Lung (tissue), 16 donors: ENCODE data around the gene AAGAB. TPM values are rescaled to one million over a fixed set of nuclear protein-coding genes. Genes with fewer than 3 reads are reported as not detected.

Experiments
- ATAC-seq: fragments of 200-7000 bp; cut with Tn5 transposase; one replicate; pipeline ENCODE4 v1.9.1; 2020; ENCODE audit warnings: moderate number of reproducible peaks; ENCODE audit not compliant: insufficient read depth, low FRiP score
- DNase-seq, 3 donors: peaks; one replicate each; pipeline ENCODE4 v3.0.0-alpha.2; 2013 to 2017
- H3K27ac ChIP-seq, 2 donors: one replicate each; pipeline ENCODE4 v1.5.1; 2013; ENCODE audit warnings: mild to moderate bottlenecking in 2 of 2, moderate library complexity in 2 of 2, control low read depth in 1 of 2, inconsistent platforms in 1 of 2, low read depth in 1 of 2, low read length in 1 of 2
- H3K27me3 ChIP-seq, 3 donors: one replicate each; pipeline ENCODE4 v1.5.1; 2013; ENCODE audit warnings: low read length in 2 of 3; ENCODE audit not compliant: control insufficient read depth in 3 of 3, insufficient read depth in 3 of 3
- H3K36me3 ChIP-seq, 4 donors: one replicate each; pipeline ENCODE4 v1.5.1; 2013; ENCODE audit warnings: low read length in 4 of 4, mild to moderate bottlenecking in 1 of 4, moderate library complexity in 1 of 4; ENCODE audit not compliant: control insufficient read depth in 4 of 4, insufficient read depth in 4 of 4
- H3K4me1 ChIP-seq, 5 donors: one replicate each; pipeline ENCODE4 v1.5.1; 2013; ENCODE audit warnings: low read length in 5 of 5, mild to moderate bottlenecking in 2 of 5, moderate library complexity in 1 of 5; ENCODE audit not compliant: control insufficient read depth in 5 of 5, insufficient read depth in 5 of 5
- H3K4me3 ChIP-seq: one replicate; pipeline ENCODE4 v1.5.1; 2013; ENCODE audit warnings: mild to moderate bottlenecking, control low read depth, moderate library complexity
- H3K9ac ChIP-seq, 2 donors: one replicate each; pipeline ENCODE4 v1.5.1; 2013; ENCODE audit warnings: low read length in 2 of 2, control low read depth in 1 of 2; ENCODE audit not compliant: insufficient read depth in 1 of 2
- H3K9me3 ChIP-seq, 4 donors: one replicate each; pipeline ENCODE4 v1.5.1; 2013; ENCODE audit warnings: low read length in 3 of 4, mild to moderate bottlenecking in 1 of 4, moderate library complexity in 1 of 4; ENCODE audit not compliant: control insufficient read depth in 4 of 4, insufficient read depth in 3 of 4
- CTCF ChIP-seq: IDR thresholded peaks from 2 replicates; pipeline ENCODE4 v1.5.1; 2012; ENCODE audit warnings: mild to moderate bottlenecking; ENCODE audit errors: control extremely low read depth, extremely low read depth
- WGBS, 2 donors: extraction: QIAGEN DNeasy Blood & Tissue Kit; methylation state at CpG; one replicate each; pipeline ENCODE4 v1.1.7; 2013; 5-methylcytosine and 5-hydroxymethylcytosine counted together
- long read RNA-seq, 5 donors: transcript quantifications; one replicate each; lab custom pipeline, GENCODE V29; 2026
- polyA plus RNA-seq, 2 donors: library from polyadenylated mRNA; stranded (reverse); fragments of 200-250 nt; gene quantifications; one replicate each; pipeline ENCODE4 v1.2.1, GENCODE V29; 2013
- total RNA-seq, 2 donors: library from RNA; depleted of rRNA in 1 of 2; stranded (reverse); fragments of >200 nt in 1 of 2; gene quantifications; one replicate each; pipeline ENCODE4 v1.2.1, GENCODE V29; 2014 to 2021
- donor health status: control.
- donor health status: control.
- donor health status: Bipolar disorder and iron deficiency.
- donor health status: healthy.
- donor health status: DM: yes; HTN: yes; CAD: no.

AAGAB gene
- 10 to 100 TPM; 26.5 to 34.5 TPM for total RNA-seq
- 10 to 100 TPM; 11.5 to 26.3 TPM for polyA plus RNA-seq
- long read RNA-seq, donor 1, partial matches to known transcripts, result 0 of 4 reads
- long read RNA-seq, donor 1, other reads (novel, unspliced or antisense), result 0 of 4 reads
- long read RNA-seq, donor 2, partial matches to known transcripts, result 0 of 4 reads
- long read RNA-seq, donor 2, other reads (novel, unspliced or antisense), result 0 of 4 reads
- long read RNA-seq, donor 3, transcript AAGAB-201 (10 exons, 2,841 nt), result major isoform, 5 of 5 reads
- long read RNA-seq, donor 3, partial matches to known transcripts, result 0 of 5 reads
- long read RNA-seq, donor 3, other reads (novel, unspliced or antisense), result 0 of 5 reads
- long read RNA-seq, donor 4, result 0 reads
- long read RNA-seq, donor 5, transcript AAGAB-201 (10 exons, 2,841 nt), result major isoform, 14 of 15 reads
- long read RNA-seq, donor 5, partial matches to known transcripts, result 0 of 15 reads
- long read RNA-seq, donor 5, other reads (novel, unspliced or antisense), result 0 of 15 reads

- peaks cover 0 to 9% (median 5%) of the 10 kb centered on the region in 5 donors for H3K4me1 ChIP-seq
- 0% methylated on average over 76 of the region's 76 CpGs for WGBS, 2 donors
- H3K27ac ChIP-seq, result peak within 1 kb of the TSS; percentile 88 to 92
- no peaks in the 10 kb centered on the region for H3K36me3 ChIP-seq
- peak within 1 kb of the TSS; percentile 57 to 82 for H3K9ac ChIP-seq
- peaks cover 0 to 4% (median 0%) of the 10 kb centered on the region in 3 donors for H3K27me3 ChIP-seq
- no peak for TF ChIP-seq CTCF
- ATAC-seq (peak; percentile 99), DNase-seq (peak; percentile 96 to 98 (median 97))
- peak within 1 kb of the TSS; percentile 80 for H3K4me3 ChIP-seq
- H3K9me3 ChIP-seq, result no peaks in the 10 kb centered on the region
These were observed at the start of gene AAGAB, which contains the start of gene IQCH for GRCh38 chr15:67254238-67255175. TSS of gene AAGAB (minus strand) at chr15:67254661. CDS start at chr15:67254631, 30 bp downstream. TSS of gene IQCH (plus strand) at chr15:67254786. CDS start at chr15:67254897, 111 bp downstream.

- no peak for ATAC-seq
- WGBS, 2 donors, result 72 to 78% methylated on average over 4 of the region's 4 CpGs
- H3K27me3 ChIP-seq, result no peaks in the 10 kb centered on the region
- H3K27ac ChIP-seq, result no peak overlapping the region
- peak in 2 of 3 donors; percentile 32 to 50 for DNase-seq
- H3K9me3 ChIP-seq, result no peaks in the 10 kb centered on the region
- no peak overlapping the region for H3K9ac ChIP-seq
- peaks cover 0 to 9% (median 0%) of the 10 kb centered on the region in 5 donors for H3K4me1 ChIP-seq
- peak; percentile 4 for TF ChIP-seq CTCF
- no peak overlapping the region for H3K4me3 ChIP-seq
- H3K36me3 ChIP-seq, result no peaks in the 10 kb centered on the region
These were observed 49.3 kb upstream of the AAGAB start for GRCh38 chr15:67303490-67304363.

- H3K4me1 ChIP-seq, result no peaks in the 10 kb centered on the region
- TF ChIP-seq CTCF, result no peak
- 69 to 78% methylated on average over 2 of the region's 2 CpGs for WGBS, 2 donors
- no peak overlapping the region for H3K4me3 ChIP-seq
- H3K9me3 ChIP-seq, result no peaks in the 10 kb centered on the region
- DNase-seq, result no peak
- H3K36me3 ChIP-seq, result no peaks in the 10 kb centered on the region
- ATAC-seq, result no peak
- H3K27ac ChIP-seq, result no peak overlapping the region
- no peak overlapping the region for H3K9ac ChIP-seq
- H3K27me3 ChIP-seq, result no peaks in the 10 kb centered on the region
These were observed 46.0 kb upstream of the AAGAB start for GRCh38 chr15:67300266-67301025.
